ENCODE results near the gene MMP2.

MMP2 gene

DNA sequence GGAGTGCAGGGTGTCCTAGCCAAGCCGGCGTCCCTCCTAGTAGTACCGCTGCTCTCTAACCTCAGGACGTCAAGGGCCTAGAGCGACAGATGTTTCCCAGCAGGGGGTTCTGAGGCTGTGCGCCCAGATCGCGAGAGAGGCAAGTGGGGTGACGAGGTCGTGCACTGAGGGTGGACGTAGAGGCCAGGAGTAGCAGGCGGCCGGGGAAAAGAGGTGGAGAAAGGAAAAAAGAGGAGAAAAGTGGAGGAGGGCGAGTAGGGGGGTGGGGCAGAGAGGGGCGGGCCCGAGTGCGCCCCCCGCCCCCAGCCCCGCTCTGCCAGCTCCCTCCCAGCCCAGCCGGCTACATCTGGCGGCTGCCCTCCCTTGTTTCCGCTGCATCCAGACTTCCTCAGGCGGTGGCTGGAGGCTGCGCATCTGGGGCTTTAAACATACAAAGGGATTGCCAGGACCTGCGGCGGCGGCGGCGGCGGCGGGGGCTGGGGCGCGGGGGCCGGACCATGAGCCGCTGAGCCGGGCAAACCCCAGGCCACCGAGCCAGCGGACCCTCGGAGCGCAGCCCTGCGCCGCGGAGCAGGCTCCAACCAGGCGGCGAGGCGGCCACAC, at the start of gene MMP2:
Gene MMP2, plus strand, starts transcription at position 372 of the 603 bp plus-strand sequence. CDS start 282 bp downstream, outside the sequence.
- in situ Hi-C loops (cut with MboI; ENCODE audit: low sequenced_read_pairs), result no loop called here

DNA sequence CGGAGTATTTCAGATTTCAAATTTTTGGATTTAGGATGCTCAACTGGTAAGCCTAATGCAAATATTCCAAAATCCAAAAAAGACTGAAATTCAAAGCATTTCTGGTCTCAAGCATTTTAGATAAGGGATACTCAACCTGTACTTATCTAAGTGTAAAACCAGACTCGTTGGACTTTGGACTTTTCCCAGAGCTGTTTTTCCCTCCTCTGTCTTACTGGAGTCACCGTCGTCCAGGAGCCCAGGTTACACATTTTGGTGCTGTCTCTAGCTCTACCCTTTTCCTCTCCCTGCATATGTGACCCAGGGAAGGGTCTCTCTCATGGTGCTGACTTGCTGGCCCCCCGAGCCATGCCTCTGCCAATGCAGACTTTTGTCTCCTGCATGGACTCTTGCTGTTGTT, 46.0 kb upstream of the MMP2 start:
- in situ Hi-C loops (cut with MboI; ENCODE audit: low sequenced_read_pairs), result no loop called here

DNA sequence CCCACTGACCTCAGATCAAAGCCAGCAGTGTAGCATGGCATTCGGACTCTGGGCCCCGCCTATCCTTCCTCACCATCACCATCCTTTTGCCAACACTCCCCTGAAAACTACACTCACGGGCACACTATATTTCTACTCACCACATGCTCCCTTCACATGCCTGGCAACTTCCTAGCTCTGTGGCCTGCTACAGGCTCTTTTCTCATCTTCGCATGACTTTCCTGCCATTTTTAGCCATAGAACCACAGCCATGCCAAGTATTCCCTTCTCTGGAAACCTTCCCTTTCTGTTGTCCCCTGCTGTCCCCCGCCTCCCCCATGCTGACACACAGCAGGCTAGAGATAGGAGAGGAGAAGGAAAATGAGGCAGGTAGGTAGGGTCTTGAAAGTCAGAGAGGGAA, 45.5 kb upstream of the MMP2 start:
- in situ Hi-C loops (cut with MboI; ENCODE audit: low sequenced_read_pairs), result no loop called here

DNA sequence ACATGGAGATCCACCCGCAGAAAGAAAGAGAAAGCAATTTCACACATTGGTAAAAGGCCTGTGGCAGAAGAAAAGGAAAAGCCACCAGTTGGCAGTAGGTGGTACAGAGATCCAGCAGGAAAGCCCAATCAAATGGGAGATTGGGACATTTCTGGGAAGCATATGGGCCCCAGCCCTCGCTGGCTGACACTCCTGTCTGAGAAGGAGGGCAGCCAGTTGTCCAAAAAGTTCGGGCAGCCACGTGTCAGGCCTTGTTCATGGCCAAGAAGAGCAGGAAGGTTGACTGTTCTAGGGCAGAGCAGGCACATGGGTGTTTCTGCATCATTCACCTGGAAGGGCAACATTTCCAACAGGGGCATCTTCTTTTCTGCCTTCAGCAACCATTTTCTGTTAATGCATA, 45.0 kb upstream of the MMP2 start:
- in situ Hi-C loops (cut with MboI; ENCODE audit: low sequenced_read_pairs), result no loop called here

DNA sequence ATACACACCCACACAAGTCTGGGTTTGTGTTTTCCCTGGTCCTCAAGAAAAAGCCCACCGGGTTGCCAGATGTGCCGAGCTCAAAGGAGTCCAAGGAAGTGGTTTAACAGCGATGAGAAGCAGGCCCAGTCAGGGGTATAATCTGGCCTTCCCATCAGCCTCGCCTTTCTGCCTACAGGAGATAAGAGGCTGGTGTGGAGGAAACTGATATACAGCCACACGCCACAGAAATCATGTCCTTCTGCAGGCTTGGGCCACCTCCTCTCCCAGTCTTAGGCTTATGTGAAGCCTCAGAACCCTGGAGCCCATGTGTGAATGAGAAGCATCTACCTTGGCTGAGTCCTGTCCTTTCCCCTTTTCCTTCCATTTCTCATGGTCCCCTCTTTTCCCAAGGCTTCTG, 43.6 kb upstream of the MMP2 start:
- in situ Hi-C loops (cut with MboI; ENCODE audit: low sequenced_read_pairs), result no loop called here

DNA sequence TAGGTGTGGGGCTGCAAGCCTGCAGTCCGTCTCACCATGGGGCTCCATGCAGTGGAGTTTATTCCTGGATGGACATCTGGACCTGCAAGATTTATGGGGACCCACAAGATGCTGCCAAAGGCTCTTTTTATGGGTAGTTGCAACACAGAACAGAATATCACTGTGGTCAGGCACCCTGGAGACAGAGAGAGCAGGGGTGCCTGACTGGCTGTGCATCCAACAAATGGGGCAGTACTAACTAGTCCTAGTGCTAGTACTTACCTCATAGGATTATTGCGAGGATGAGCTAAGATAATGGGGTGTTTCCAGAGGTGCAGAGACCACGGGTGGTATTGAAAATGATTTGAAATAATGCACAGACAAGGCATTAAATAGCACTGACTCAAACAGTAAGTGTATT, 42.4 kb upstream of the MMP2 start:
- in situ Hi-C loops (cut with MboI; ENCODE audit: low sequenced_read_pairs), result no loop called here

DNA sequence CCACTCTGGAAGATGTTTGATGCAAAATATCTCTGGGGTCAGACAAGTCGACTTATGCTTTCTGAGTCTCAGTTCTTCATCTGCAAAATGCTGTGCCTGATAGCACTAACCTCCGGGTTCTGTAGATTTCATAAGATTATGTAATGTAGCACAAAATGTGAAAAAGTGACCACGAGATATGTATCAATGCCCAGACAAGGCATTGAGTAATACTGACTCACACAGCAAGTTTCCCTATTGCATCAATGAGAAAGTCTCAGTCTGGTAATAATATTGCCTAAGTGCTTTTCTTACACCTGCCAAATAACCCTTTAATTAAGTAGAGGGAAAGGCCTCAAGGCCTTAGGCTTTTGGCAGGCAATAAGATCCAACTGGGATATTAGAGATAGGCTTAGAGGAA, 41.4 kb upstream of the MMP2 start:
- in situ Hi-C loops (cut with MboI; ENCODE audit: low sequenced_read_pairs), result no loop called here

DNA sequence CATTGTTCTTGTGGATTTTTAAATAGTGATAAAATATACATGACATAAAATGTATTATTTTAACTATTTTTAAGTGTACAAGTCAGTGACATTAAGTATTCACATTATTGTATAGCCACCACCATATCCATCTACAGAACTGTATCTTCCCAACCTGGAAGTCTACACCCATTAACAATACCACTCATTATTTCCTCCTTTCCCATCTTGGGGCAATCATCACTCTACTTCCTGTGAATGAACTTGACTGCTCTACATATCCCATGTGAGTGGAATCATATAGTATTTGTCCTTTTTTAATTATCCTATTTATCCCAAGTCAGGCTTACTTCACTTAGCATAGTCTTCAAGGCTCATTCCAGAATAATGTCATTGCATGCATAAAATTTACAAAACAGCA, 40.7 kb upstream of the MMP2 start:
- in situ Hi-C loops (cut with MboI; ENCODE audit: low sequenced_read_pairs), result no loop called here

DNA sequence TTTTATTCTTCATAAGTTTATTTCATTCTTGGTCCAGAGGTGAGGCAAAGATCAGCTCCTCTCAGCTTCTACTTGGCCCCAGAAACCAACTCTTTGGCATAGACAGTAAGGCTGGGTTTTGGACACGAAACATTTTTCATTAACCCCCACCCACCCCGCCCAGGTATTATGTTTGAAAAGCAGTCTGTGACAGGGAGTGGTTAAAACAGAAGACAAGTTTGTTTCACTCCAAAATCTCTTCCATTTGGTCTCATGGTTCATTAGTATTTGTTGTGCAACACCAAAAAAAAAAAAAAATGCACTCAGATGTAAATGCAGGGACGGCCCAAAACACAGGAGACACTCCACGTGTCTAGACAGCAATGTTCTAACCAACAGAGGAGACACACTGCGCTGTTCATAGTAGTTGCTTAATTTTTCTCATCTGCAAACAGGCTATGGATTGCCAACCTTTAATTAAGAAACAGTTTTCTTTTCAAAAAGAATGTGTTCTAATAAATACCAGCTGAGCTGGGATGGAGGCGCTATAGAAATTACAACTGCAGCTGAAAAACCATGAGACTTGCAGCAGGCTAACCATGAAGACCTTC, 39.8 kb upstream of the MMP2 start:
- in situ Hi-C loops (cut with MboI; ENCODE audit: low sequenced_read_pairs), result no loop called here

DNA sequence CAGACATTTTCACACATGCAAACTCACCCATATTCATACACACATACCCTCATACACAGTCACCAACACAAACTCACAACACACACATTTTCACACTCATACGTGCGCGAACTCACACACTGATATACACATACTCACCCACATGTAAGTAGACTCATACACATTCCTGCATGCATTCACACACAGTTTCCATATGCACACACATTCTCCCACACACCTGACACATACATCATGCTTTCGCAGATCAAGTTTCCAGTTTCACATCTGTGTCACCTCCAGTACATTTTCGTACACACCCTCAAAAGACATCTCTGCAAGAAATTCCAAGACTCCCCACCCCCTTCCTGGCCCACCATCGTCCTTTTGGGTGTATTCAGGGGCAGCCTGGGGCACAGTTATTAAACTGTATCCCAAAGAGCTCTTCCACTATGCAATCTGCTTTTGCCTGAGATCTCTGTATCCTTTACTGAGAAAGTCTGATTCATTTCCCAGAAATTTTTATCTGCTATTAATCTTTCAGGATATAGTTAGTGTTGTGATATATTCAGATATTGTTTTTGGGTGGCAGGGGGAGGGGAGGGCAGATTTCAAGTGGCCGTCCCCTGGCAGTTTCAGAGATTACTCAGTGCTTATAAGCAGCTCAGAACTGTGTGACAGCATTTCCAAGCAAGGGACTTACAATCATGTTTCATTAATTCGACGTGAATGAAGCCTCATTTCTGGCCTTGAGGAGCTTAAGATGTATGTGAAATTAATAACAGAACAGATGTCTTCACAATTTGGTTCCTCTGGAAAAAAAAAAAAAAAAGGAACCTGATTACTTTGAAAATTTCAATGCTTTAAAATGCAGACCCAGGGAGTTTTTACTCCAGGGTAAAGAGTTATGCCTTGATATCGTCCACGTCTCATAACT, 35.3 kb upstream of the MMP2 start:
- in situ Hi-C loops (cut with MboI; ENCODE audit: low sequenced_read_pairs), result no loop called here

DNA sequence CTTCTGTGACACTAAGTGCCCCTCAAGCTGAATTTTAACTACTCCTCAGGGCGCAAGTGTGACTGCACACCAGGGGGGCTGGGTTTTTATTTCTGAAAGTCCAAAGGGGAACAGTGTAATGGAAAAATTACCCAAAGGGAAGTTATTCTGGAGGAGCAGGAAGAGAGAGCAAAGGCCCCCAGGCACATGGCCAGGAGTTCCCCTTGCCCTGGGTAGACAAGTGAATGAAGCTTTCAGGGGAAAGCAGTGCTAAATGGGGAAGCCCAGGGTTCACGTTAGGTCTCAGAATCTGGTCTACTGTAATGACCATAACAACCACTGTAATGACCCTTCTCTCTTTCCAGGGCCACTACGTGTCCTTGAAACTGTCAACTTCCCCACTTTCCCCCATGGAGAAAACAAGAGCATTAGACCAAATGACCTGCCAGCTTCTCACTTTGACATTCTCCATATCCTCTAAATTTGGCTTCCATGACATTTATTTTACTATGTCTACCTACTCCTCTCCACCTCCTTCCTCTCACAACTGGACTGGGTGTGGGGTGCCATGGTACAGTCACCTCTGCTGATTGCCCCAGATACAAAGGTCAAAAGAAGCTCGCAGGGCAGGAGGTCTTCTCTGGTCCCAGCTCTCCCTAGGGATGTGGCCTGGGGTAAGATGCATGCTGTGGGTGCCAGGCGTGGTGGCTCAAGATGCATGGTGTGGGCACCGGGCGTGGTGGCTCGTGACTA, 34.1 kb upstream of the MMP2 start:
- in situ Hi-C loops (cut with MboI; ENCODE audit: low sequenced_read_pairs), result no loop called here

DNA sequence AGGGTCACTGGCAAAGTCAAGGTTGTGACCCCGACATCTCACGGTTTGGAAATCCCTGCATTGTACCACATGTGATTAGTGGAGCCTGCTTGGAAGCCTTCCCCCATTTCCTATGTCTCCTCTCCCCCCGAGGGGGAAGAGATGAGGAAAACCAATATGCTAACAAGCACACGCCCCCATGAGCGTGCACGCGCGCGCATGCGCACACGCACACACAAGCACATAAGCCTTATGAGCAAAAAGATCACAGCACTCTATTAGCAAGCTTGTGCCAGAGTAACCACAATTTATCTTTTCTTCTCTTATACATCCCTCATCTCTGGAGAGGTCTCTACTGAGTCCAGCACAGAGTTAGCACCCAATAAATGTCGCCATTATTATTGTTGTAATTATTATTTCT, 31.8 kb upstream of the MMP2 start:
- in situ Hi-C loops (cut with MboI; ENCODE audit: low sequenced_read_pairs), result no loop called here

DNA sequence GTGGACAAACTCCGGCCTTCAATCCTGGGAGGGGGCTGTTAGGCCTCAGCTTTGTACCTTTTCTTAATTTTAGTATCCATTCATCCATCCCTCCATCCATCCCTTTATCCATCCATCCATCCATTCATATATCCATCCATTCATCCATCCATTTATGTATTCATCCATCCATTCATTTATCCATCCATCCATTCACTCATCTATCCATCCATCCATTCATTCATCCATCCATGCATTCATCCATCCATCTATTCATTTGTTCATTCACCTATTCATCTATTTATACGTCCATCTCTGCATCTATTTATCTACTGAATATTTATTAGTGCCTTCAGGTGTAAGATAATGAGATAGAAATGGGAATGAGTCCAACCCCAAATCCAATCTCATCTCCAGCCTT, 26.0 kb upstream of the MMP2 start:
- in situ Hi-C loops (cut with MboI; ENCODE audit: low sequenced_read_pairs), result no loop called here

DNA sequence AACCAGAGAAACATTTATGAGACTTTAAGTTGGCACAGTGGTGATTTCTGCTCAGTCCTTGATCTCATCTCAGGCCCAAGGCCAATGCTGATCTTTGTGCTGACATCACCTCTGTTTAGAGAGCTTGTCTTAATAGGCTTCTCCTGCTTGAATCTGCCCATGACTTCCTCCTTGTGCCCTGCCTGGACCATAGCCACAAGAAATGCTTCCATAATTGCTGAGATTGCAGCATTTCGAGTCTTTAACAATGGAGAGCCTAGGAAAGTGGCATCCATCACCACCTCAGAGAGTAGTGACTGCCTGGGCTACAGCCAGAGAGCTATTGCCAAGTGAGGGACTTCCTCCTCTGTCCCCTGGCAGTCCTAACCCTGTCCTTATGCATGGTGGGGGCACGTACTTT, 25.1 kb upstream of the MMP2 start:
- in situ Hi-C loops (cut with MboI; ENCODE audit: low sequenced_read_pairs), result no loop called here

DNA sequence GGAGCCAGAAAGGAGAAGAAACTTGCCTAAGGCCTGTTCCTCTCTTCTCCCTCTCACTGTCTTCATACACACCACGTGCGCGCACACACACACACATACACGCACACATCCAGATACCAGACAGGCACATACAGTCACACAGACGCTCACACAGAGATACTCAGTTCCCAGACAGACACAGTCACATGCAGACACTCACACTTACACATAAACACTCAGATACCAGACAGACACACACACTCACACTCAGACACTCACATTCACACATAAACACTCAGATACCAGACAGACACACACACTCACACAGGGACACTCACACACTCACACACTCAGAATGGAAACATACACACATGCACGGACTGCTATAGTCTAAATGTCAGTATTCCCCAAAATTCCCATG, 24.1 kb upstream of the MMP2 start:
- in situ Hi-C loops (cut with MboI; ENCODE audit: low sequenced_read_pairs), result no loop called here

DNA sequence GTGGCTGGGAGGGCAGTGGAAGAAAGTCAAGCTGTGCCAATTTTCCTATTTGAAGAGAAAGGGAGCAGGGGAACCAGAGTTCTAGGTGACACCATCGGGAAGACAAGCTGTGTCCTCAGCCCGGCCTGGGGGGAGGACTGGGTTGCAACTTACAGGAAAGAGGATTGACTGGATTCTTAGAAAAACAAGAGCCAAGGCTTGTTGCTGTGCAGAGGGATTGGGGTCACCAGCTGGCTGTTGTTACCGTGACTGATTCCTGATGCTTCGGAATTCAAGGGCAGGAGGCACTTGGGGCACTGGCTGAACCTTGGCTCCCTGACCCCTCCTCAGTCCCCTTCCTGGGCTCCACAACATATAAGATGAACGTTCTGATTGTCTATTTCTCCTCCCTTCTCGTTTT, 16.8 kb upstream of the MMP2 start:
- in situ Hi-C loops (cut with MboI; ENCODE audit: low sequenced_read_pairs), result loop anchor here (10.0 kb wide), 1 partner anchor 383 kb away; no protein-coding TSS in a partner anchor

DNA sequence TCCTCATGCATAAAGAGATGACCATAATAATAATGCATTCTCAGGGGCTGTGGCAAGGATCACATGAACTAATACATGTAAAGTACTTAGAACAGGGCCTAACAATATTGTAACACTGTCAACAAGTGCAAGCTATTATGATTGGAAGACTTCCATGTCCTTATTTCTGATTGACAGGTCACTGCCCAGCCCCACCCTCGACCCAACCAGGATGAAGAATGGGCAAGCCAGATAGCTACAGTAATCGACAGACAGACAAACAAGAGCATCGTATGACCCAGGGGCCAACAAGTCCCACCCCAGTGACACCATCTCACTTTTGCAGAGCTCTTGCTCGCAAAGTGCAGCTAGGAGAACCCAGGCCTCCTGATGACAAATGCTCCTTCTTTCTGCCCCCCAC, 14.6 kb upstream of the MMP2 start:
- in situ Hi-C loops (cut with MboI; ENCODE audit: low sequenced_read_pairs), result loop anchor here (10.0 kb wide), 1 partner anchor 380 kb away; no protein-coding TSS in a partner anchor

DNA sequence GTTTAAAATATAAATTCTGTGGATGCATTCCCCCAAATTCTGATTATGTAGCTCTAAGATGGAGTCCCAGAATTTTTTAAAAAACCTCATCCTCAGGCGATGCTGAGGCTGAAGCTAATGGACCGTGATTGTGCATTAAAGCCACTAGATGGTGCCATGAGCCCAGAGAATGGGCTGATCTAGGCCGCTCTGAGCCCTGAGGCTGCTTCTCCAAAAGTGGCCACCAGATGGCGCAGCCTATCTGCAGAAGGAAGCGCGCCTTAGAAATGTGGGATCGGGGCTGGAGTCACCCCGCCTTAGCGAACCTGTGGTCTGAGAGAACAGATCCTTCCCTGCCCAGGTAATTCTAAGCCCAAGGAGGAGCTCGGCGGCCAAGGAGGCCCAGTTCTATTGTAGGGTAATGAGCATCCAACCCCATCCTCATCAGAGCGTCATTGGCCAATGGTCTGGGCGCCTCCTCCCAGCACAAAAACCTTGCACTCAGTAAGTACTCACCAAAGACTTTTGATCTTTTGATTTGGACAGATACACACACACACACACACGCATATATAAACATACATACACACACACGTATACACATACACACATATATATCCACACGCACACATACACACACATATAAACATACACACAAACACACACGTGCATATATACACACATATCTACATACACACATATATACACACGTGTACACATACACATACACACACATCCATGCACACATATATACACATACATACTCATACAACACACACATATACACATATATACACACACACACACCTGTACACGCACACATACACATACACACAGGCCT, 13.7 kb upstream of the MMP2 start:
- in situ Hi-C loops (cut with MboI; ENCODE audit: low sequenced_read_pairs), result loop anchor here (5.0 to 10.0 kb wide), 2 partner anchors 237 to 380 kb away; no protein-coding TSS in a partner anchor

DNA sequence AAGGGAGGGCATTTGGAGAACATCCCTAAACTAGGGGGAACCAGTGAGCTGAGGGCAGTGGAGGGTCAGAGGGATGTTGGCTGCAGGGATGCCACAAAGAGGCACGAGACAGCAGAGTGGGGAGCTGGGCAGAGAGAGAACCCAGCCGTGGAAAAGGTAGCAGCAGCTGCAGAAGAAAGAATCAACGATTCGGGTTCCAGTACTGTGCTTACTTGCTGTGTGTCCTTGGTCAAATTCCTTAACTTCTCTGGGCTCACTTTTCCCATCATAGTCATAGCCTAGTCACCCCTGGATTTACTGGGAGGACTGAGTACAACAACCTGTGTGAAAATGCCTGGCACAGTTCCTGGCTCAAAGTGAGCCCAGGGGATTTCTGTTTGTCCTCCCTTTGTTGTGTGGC, 12.8 kb upstream of the MMP2 start:
- in situ Hi-C loops (cut with MboI; ENCODE audit: low sequenced_read_pairs), result loop anchor here (5.0 to 10.0 kb wide), 2 partner anchors 236 to 379 kb away; no protein-coding TSS in a partner anchor

DNA sequence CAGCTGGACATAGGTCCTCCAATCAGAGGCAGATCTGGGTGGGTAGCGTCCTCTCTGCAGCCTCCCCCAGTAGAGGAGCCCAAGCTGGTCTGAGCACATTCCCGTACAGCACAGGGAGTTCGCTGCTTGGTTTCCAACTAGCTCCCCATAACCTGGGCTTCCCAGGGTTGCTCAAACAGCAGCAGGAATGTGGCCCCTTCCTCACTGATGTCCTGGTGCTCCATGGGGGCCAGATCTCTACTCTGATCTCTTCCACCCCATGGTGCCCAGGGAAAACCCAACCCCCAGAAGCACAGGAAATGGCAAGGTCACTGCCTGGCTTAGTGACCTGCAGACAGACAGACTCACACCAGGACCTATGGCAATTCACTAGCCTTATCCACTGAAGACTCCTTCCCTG, 11.1 kb upstream of the MMP2 start:
- in situ Hi-C loops (cut with MboI; ENCODE audit: low sequenced_read_pairs), result loop anchor here (5.0 to 10.0 kb wide), 2 partner anchors 234 to 377 kb away; no protein-coding TSS in a partner anchor

Measured in HL-60/S4 (cell line).